CD4-positive, alpha-beta T cell treated with Interleukin-2 at 100 ng/mL for 4 hours (primary cell): ENCODE measurements around the gene ATXN10.
"Not testable (repeated sequence)": the region's sequence is repeated elsewhere in the genome, so short reads cannot be mapped to it uniquely, and the experiment has no call there.

Source experiments
- DNase-seq: peaks from one replicate; pipeline ENCODE4 v3.0.0-alpha.2; 2020; ENCODE audit warnings: low spot score

ATXN10 gene

GRCh38 chr22:45709060-45709739 lies 37.6 kb downstream of the ATXN10 start:
- no peak for DNase-seq

GRCh38 chr22:45709866-45710265 lies 38.2 kb downstream of the ATXN10 start:
- no peak for DNase-seq

GRCh38 chr22:45710469-45710868 lies 38.8 kb downstream of the ATXN10 start:
- no peak for DNase-seq

GRCh38 chr22:45714390-45714789 lies 42.8 kb downstream of the ATXN10 start:
- not testable (repeated sequence) for DNase-seq

- no peak for DNase-seq
Measured at GRCh38 chr22:45717789-45718188, 46.2 kb downstream of the ATXN10 start.

GRCh38 chr22:45718391-45718790 lies 46.8 kb downstream of the ATXN10 start:
- no peak for DNase-seq

- no peak for DNase-seq
Measured at GRCh38 chr22:45720839-45721378, 49.3 kb downstream of the ATXN10 start.

- DNase-seq: no peak
Measured at GRCh38 chr22:45722006-45722405, 50.4 kb downstream of the ATXN10 start.

GRCh38 chr22:45726081-45726480 lies 54.4 kb downstream of the ATXN10 start:
- DNase-seq: no peak

GRCh38 chr22:45731041-45731797 lies 59.6 kb downstream of the ATXN10 start:
- DNase-seq: no peak

- no peak for DNase-seq
Measured at GRCh38 chr22:45731798-45732495, 60.3 kb downstream of the ATXN10 start.

GRCh38 chr22:45735273-45735672 lies 63.6 kb downstream of the ATXN10 start:
- DNase-seq: no peak

- DNase-seq: no peak
Measured at GRCh38 chr22:45738206-45738605, 66.6 kb downstream of the ATXN10 start.

- no peak for DNase-seq
Measured at GRCh38 chr22:45740236-45740635, 68.6 kb downstream of the ATXN10 start.

GRCh38 chr22:45742866-45743450 lies 71.3 kb downstream of the ATXN10 start:
- no peak for DNase-seq

GRCh38 chr22:45743687-45744086 lies 72.1 kb downstream of the ATXN10 start:
- DNase-seq: no peak

GRCh38 chr22:45744442-45744841 lies 72.8 kb downstream of the ATXN10 start:
- no peak for DNase-seq

GRCh38 chr22:45750626-45751025 lies 79.0 kb downstream of the ATXN10 start:
- DNase-seq: no peak

- no peak for DNase-seq
Measured at GRCh38 chr22:45752036-45752435, 80.4 kb downstream of the ATXN10 start.

- no peak for DNase-seq
Measured at GRCh38 chr22:45754822-45755221, 83.2 kb downstream of the ATXN10 start.

GRCh38 chr22:45756558-45756957 lies 84.9 kb downstream of the ATXN10 start:
- DNase-seq: no peak

GRCh38 chr22:45757068-45757467 lies 85.4 kb downstream of the ATXN10 start:
- DNase-seq: no peak
